ENCODE data around the gene ST3GAL3.

The ST3GAL3 gene

GRCh38 chr1:43974443-43975248, 267.3 kb downstream of the ST3GAL3 start, which contains the start of gene ATP6V0B:
Gene ATP6V0B, plus strand, starts transcription at chr1:43974960. Its CDS starts 81 bp downstream, at chr1:43975041.
- Mint-ChIP-seq H3K27me3 (no peaks in the 10 kb centered on the region), H3K36me3 (ENCODE audit: insufficient read depth) (peaks cover 19% of the 10 kb centered on the region), H3K4me3 (peak within 1 kb of the TSS; percentile 92 to 94), H3K4me1 (ENCODE audit: low read depth in 2 of 2) (peaks cover 50 to 54% of the 10 kb centered on the region in 2 donors), H3K9me3 (no peaks in the 10 kb centered on the region), H3K27ac (peak within 1 kb of the TSS; percentile 93 to 94)
- ATAC-seq (replicated peaks), result peak; percentile 78
- DNase-seq, result peak; percentile 91 to 92 (median 91)

DNA sequence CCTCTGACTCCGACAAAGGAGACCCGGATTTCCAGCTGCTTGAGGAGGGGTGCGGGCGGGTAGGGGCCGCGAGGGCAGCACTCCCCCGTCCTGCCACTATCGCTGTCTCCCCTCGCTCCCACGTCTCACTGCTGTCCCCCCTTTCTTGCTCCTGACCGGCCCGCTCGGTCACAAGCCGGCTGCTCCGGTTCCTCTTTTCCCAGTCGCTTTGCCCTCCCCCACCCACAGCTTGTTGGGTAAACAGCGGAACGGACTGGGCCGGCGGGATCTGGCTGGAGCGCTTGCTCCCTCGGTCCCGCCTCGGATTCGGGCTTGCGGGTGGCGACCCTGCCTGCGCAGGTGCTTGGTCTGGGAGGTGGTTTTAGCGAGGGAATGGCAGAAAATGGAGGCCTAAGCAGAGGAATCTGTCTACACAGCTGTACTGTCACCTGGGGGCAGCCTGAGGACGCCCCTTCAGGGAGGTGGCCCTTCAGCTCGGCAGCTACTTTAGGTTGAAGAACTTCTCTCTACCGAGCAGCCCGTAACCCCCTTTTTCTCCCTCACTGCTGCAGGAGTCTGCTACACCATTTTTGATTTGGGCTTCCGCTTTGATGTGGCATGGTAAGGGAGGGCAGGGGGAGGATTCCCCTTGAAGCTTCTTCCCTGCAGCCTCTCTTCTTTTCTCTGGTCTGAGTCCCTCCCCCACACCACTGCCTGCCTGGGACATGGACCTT, 268.1 kb downstream of the ST3GAL3 start:
- no peaks in the 10 kb centered on the region for H3K9me3 Mint-ChIP-seq
- peaks cover 22% of the 10 kb centered on the region for H3K36me3 Mint-ChIP-seq (ENCODE audit: insufficient read depth)
- H3K4me1 Mint-ChIP-seq (ENCODE audit: low read depth in 2 of 2), result peaks cover 48 to 51% of the 10 kb centered on the region in 2 donors
- ATAC-seq (replicated peaks) (peak; percentile 10), DNase-seq (no peak)
- H3K27ac Mint-ChIP-seq, result peak overlapping the region; percentile 93 to 94
- H3K4me3 Mint-ChIP-seq, result peak overlapping the region; percentile 92 to 94
- H3K27me3 Mint-ChIP-seq, result no peaks in the 10 kb centered on the region

DNA sequence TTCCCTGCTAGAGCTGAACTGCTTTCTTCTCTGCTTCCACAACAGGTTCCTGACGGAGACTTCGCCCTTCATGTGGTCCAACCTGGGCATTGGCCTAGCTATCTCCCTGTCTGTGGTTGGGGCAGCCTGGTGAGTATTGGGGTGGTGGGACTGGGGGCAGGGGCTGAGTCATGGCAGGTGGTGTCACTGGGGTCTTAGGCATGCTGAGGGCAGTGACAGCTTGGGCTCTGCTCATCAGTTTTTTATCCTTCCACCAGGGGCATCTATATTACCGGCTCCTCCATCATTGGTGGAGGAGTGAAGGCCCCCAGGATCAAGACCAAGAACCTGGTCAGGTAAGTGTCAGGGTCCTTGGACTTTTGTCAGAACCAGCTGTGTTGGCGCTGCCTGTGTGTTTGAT, 268.7 kb downstream of the ST3GAL3 start:
- DNase-seq, result no peak
- no peaks in the 10 kb centered on the region for H3K27me3 Mint-ChIP-seq
- peaks cover 22% of the 10 kb centered on the region for H3K36me3 Mint-ChIP-seq (ENCODE audit: insufficient read depth)
- peaks cover 50 to 51% of the 10 kb centered on the region in 2 donors for H3K4me1 Mint-ChIP-seq (ENCODE audit: low read depth in 2 of 2)
- no peaks in the 10 kb centered on the region for H3K9me3 Mint-ChIP-seq
- H3K27ac Mint-ChIP-seq, result peak overlapping the region in 1 of 2 donors; percentile 94
- no peak for ATAC-seq (replicated peaks)
- H3K4me3 Mint-ChIP-seq, result peak overlapping the region; percentile 92 to 94

GRCh38 chr1:43976890-43977289, 269.6 kb downstream of the ST3GAL3 start:
- no peaks in the 10 kb centered on the region for H3K27me3 Mint-ChIP-seq
- H3K4me1 Mint-ChIP-seq (ENCODE audit: low read depth in 2 of 2), result peaks cover 50 to 51% of the 10 kb centered on the region in 2 donors
- H3K4me3 Mint-ChIP-seq, result peak overlapping the region; percentile 92 to 94
- H3K9me3 Mint-ChIP-seq, result no peaks in the 10 kb centered on the region
- DNase-seq (no peak), ATAC-seq (replicated peaks) (no peak)
- H3K27ac Mint-ChIP-seq, result peak overlapping the region; percentile 42 to 94
- H3K36me3 Mint-ChIP-seq (ENCODE audit: insufficient read depth), result peaks cover 18% of the 10 kb centered on the region

DNA sequence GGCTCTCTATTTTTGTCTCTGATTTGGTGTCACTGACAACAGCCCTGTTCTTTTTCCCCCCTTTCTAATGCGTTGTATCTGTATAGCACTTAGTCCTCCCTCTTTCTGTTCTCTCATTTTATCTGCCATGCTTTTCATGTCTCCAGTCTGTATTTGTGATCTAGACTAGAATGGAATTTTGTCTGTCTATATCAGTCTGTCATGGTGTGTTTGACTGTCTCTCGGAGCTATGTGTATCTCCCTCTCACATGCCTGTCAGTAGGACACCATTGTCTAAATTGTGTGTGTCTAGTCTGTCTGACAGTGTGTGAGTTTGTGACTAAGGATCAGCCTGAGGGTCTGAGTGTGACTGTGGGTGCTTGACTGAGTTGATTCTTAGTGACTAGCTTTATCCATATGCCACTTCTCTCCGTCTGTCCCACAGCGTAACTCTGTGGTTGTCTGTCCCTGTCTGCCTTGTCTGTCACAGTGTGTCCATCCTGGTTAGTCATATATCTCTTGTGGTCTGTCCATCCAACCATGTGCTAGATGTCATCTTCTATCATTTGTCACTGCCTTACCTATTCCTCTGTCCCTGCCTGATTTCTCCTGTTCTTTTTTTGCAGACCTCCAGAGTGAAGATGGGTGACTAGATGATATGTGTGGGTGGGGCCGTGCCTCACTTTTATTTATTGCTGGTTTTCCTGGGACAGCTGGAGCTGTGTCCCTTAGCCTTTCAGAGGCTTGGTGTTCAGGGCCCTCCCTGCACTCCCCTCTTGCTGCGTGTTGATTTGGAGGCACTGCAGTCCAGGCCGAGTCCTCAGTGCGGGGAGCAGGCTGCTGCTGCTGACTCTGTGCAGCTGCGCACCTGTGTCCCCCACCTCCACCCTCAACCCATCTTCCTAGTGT, 270.3 kb downstream of the ST3GAL3 start:
- Mint-ChIP-seq H3K4me3 (peak overlapping the region; percentile 63 to 94), H3K27me3 (no peaks in the 10 kb centered on the region), H3K27ac (peak overlapping the region in 1 of 2 donors; percentile 18), H3K4me1 (ENCODE audit: low read depth in 2 of 2) (peaks cover 50 to 52% of the 10 kb centered on the region in 2 donors), H3K36me3 (ENCODE audit: insufficient read depth) (peaks cover 17% of the 10 kb centered on the region), H3K9me3 (no peaks in the 10 kb centered on the region)
- DNase-seq, result no peak
- no peak for ATAC-seq (replicated peaks)

DNA sequence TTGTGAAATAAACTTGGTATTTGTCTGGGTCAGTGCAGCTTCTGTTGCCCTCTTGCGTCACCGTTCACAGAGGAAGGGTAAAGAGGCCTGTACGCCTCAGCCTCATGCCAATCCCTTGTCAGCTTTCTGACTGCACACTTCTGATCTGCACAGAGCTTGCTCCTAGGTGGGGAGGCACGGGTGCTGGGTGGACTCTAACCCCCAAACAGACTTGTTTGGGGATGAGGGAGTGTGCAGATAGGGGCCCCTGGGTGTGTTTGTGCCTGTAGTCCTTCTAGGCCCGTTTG, 270.9 kb downstream of the ST3GAL3 start:
- DNase-seq (no peak), ATAC-seq (replicated peaks) (no peak)
- Mint-ChIP-seq H3K4me1 (ENCODE audit: low read depth in 2 of 2) (peaks cover 50 to 52% of the 10 kb centered on the region in 2 donors), H3K36me3 (ENCODE audit: insufficient read depth) (peaks cover 17% of the 10 kb centered on the region), H3K4me3 (peak overlapping the region; percentile 63 to 94), H3K9me3 (no peaks in the 10 kb centered on the region), H3K27ac (peak overlapping the region; percentile 18 to 48), H3K27me3 (no peaks in the 10 kb centered on the region)

DNA sequence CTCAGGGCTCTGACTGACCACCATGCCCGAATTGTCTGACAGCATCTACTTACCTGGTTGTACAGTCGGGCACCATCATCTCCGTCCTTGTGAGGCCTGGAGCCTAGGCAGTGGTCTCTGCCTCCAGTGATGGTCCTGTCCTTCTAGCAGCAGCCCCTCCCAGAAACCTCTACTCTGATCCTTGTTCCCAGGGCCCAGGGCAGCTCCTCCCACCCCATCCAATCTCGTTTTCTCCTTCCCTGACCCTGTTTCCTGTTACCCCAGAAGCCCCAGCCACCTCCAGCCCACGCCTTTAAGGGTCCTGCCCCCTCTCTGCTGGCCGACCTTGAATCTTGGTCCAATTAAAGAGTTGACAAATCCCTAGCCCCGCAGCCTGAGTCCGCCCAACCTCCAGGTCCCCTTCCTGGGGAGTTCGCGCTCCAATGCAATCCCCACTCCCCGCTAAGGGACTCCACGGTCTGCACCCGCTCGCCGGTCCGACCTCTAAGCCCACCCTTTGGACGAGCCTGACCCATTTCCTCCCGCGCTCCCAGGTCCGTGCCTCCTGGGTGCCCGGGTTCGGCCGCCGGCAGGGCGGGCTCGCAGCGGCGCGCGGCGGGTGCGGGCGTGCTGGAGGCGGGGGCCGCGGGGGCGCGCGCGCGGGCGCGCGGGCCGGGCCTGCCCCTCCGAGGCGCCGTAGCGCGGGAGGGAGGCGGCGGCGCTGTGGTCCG, 271.4 kb downstream of the ST3GAL3 start, which contains the start of gene B4GALT2:
Gene B4GALT2, plus strand, starts transcription at position 660 of the 710 bp plus-strand sequence. CDS start 1,951 bp downstream, outside the sequence.
- Mint-ChIP-seq H3K27me3 (no peaks in the 10 kb centered on the region), H3K9me3 (no peaks in the 10 kb centered on the region), H3K4me3 (peak within 1 kb of the TSS; percentile 79 to 94), H3K4me1 (ENCODE audit: low read depth in 2 of 2) (peaks cover 48 to 49% of the 10 kb centered on the region in 2 donors), H3K27ac (peak within 1 kb of the TSS; percentile 57 to 63), H3K36me3 (ENCODE audit: insufficient read depth) (peaks cover 17% of the 10 kb centered on the region)
- ATAC-seq (replicated peaks), result peak; percentile 15
- peak; percentile 17 to 28 (median 25) for DNase-seq

GRCh38 chr1:43979261-43979527, 271.9 kb downstream of the ST3GAL3 start:
- no peak overlapping the region for H3K27ac Mint-ChIP-seq
- no peak for DNase-seq
- ATAC-seq (replicated peaks), result no peak
- no peaks in the 10 kb centered on the region for H3K27me3 Mint-ChIP-seq
- H3K36me3 Mint-ChIP-seq (ENCODE audit: insufficient read depth), result peaks cover 17% of the 10 kb centered on the region
- H3K4me1 Mint-ChIP-seq (ENCODE audit: low read depth in 2 of 2), result peaks cover 44% of the 10 kb centered on the region in 2 donors
- no peaks in the 10 kb centered on the region for H3K9me3 Mint-ChIP-seq
- H3K4me3 Mint-ChIP-seq, result peak overlapping the region in 1 of 2 donors; percentile 83

GRCh38 chr1:43979528-43980254, 272.4 kb downstream of the ST3GAL3 start:
- DNase-seq (no peak), ATAC-seq (replicated peaks) (no peak)
- no peaks in the 10 kb centered on the region for H3K9me3 Mint-ChIP-seq
- H3K4me1 Mint-ChIP-seq (ENCODE audit: low read depth in 2 of 2), result peaks cover 41% of the 10 kb centered on the region in 2 donors
- no peaks in the 10 kb centered on the region for H3K27me3 Mint-ChIP-seq
- peak overlapping the region; percentile 79 to 83 for H3K4me3 Mint-ChIP-seq
- peaks cover 13% of the 10 kb centered on the region for H3K36me3 Mint-ChIP-seq (ENCODE audit: insufficient read depth)
- H3K27ac Mint-ChIP-seq, result peak overlapping the region; percentile 57 to 63

DNA sequence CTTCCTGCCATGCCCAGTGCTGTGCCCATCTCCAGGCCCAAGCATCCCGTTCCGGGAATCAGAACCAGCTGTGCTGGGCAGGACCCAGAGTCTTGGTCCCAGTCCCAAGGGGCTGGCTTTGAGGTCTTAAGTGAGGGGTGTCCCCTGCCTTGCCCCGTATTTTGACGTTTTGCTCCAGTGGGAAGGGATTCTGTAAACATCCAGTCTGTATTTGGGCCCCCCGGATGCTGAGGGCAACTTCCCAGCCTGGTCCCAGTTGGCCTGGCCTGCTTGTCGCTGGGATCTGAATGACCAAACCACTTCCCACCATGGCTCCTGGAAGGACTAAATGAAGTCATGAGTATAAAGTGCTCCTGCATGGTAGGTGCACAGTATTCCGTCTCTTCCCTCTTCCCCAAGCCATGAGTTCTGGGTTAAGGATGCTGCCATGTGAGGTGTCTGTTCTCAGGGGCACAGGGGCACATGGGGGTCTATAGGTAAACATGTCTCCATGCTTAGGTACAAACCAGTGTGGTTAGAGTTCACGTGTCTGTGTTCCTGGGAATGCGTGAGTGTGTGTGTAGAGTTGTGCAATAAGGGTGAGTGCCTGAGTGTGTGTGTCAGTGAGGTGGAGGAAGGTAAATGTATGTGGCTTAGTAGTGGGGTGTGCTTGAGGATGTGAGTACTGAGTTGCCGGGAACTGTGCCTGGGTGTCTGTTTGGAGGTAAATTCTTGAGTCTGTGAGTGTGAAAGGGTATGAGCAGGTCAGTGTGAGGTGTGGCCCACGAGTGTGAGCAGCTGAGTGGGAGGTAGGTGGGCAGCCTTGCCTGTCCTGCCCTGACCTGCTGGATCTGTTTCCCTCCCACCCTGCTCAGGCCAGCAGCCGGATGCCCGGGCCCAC, 273.2 kb downstream of the ST3GAL3 start:
- Mint-ChIP-seq H3K27ac (peak overlapping the region; percentile 57 to 63), H3K4me1 (ENCODE audit: low read depth in 2 of 2) (peaks cover 39 to 41% of the 10 kb centered on the region in 2 donors), H3K4me3 (peak overlapping the region; percentile 79 to 83), H3K27me3 (no peaks in the 10 kb centered on the region), H3K36me3 (ENCODE audit: insufficient read depth) (peaks cover 11% of the 10 kb centered on the region), H3K9me3 (no peaks in the 10 kb centered on the region)
- ATAC-seq (replicated peaks), result no peak
- no peak for DNase-seq
